GM12891 (cell line): ENCODE results near the gene WTIP.

ENCODE experiments used
- POLR2A ChIP-seq: IDR thresholded peaks from 2 replicates; pipeline ENCODE4 v1.6.1; 2011; ENCODE audit warnings: low read depth, low read length, control low read depth
- POLR2AphosphoS5 ChIP-seq: IDR thresholded peaks from 2 replicates; pipeline ENCODE4 v1.6.1; 2011; ENCODE audit warnings: low read depth, low read length, control low read depth
- SPI1 ChIP-seq: IDR thresholded peaks from 2 replicates; pipeline ENCODE4 v1.6.1; 2011; ENCODE audit warnings: low read depth, low read length, control low read depth
- TAF1 ChIP-seq: IDR thresholded peaks from 2 replicates; pipeline ENCODE4 v1.6.1; 2011; ENCODE audit warnings: low read depth, low read length, control low read depth

DNA sequence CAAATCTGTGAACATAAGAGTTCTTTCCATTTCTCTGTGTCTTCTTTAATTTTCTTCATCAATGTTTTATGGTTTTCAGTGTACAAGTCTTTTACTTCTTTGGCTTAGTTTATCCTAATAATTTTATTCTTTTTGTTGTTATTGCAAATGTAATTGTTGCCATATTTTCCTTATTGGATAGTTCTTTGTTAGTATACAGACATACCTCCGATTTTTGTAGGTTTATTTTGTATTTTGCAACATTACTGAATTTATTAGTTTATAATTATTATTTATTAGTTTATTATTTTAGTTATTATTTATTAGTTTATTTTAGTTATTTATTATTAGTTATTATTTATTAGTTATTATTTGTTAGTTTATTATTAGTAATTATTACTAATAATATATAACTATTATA lies 43.4 kb downstream of the WTIP start:
- TF ChIP-seq POLR2AphosphoS5, result no peak
- TF ChIP-seq POLR2A, result no peak
- no peak for TF ChIP-seq TAF1
- TF ChIP-seq SPI1, result no peak
